Stimulated activated CD4-positive, alpha-beta T cell treated with anti-CD3 and anti-CD28 coated beads, Interleukin-1b, Interleukin-23, amount 100 ng/mL, for 4 hours (primary cell): ENCODE measurements around the gene PDGFRA.

Source experiments
- DNase-seq, 2 donors: peaks; one replicate each; pipeline ENCODE4 v3.0.0-alpha.2; 2020; ENCODE audit warnings: low read depth in 2 of 2

Gene PDGFRA

DNA sequence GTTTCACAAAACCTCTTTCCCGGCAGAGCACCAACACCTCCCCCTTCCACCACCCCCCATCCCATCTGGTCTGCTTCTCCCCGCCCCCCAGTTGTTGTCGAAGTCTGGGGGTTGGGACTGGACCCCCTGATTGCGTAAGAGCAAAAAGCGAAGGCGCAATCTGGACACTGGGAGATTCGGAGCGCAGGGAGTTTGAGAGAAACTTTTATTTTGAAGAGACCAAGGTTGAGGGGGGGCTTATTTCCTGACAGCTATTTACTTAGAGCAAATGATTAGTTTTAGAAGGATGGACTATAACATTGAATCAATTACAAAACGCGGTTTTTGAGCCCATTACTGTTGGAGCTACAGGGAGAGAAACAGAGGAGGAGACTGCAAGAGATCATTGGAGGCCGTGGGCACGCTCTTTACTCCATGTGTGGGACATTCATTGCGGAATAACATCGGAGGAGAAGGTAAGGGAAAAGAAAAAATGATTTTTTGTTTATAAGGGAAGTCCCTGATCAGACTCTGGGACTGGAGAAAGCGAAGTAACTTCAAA is at the start of gene PDGFRA:
TSS of gene PDGFRA (plus strand) at position 333 of the 541 bp plus-strand sequence. CDS start 29,476 bp downstream, outside the sequence.
- DNase-seq: no peak

DNA sequence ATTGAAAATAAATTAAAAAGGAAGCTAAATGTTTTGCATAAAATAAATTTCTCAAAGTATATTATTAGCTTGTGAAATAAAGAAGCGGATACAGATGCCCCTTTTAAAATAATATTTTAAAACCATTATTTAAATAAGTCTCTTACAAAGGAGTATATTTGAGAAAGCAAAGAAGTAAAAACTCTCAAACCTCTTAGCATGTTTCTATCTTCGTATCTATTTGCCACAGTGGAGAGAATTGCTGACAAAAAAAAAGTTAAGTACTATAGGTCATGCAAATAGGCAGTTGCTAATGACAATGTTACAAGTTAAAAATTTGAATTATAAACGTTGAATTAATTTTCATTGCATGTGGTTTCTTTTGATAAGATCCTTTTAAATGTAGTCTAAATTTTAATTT is 44.5 kb upstream of the PDGFRA start:
- DNase-seq: no peak

DNA sequence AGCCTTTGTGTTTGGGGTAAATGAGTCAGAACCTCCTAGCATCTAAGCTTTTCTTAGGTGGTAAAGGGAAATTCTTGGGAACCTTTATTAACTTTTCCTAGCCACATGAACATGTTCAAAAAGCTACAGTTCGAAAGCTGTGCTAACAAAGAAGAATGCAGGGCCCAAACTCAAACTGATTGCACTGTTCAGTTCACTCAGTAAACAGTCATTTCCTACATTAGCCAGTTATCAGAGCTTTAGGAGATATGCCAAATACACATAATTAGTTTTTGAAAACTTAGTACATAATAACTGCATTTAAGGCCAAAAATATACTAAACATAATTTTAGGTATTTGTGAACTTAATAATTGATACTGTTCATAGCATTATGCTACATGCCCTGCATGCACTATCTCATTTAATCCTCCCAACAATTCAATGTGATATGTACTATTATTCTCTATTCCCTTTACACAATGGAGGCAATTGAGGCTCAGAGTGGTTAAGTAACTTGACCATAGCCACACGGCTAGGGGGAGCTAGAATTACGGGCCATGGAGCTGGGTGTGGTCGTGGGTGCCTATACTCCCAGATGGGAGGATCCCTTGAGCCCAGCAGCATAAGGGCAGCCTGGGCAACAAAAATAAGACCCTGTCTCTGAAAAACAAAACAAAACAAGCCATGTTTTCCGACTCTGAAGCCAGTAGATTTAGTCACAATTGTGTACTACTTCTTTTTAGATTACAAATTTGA is 43.9 kb upstream of the PDGFRA start:
- DNase-seq: no peak

DNA sequence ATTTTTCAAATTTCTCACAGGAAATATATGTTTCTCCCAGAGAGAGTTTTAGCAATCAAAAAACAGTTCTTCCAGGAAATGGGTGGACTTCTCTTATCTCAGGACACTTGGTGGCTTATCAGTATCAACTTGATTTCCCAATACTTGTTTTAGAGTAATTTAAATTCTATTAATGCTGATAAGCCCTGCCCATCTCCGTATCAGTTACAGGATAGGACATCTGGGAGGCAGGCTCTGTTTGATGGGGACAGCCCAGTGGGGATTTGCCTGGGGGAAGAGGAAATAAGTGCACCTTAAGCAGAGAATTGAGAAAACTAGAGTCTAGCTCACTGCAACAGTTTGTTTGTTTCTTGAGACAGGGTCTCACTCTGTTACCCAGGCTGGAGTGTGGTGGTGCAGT is 43.2 kb upstream of the PDGFRA start:
- DNase-seq: no peak

DNA sequence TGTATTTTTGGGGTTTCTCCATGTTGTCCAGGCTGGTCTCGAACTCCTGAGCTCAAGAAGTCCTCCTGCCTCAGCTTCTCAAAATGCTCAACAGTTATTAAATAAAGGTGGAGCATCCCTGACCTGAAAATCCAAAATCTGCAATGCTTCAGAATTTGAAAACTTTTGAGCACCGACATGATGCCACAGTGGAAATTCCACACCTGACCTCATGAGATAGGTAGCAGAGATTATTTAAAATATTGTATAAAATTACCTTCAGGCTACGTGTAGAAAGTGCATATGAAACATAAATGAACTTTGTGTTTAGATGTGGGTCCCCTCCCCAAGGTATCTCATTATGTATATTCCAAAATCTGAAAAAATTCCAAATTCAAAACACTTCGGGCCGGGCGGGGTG is 42.7 kb upstream of the PDGFRA start:
- DNase-seq: no peak

DNA sequence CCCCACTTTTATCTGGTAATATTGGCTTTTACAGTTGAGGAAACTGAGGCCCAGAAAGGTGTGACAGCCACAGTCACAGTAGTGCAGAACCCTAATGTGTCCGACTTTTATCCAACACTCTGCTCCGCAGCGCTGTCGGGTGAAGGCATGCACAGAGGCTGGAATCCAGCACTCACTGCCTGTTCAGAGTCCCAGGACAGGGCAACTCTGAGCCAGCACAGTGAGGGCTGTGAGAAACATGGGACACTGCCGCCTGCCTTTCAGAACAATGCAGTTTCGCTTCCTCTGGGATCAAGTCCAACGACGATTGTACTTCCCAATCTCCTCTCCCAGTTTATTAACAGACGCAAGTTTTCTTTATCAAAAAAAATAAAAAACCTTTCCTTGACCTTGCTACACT is 41.9 kb upstream of the PDGFRA start:
- DNase-seq: no peak

DNA sequence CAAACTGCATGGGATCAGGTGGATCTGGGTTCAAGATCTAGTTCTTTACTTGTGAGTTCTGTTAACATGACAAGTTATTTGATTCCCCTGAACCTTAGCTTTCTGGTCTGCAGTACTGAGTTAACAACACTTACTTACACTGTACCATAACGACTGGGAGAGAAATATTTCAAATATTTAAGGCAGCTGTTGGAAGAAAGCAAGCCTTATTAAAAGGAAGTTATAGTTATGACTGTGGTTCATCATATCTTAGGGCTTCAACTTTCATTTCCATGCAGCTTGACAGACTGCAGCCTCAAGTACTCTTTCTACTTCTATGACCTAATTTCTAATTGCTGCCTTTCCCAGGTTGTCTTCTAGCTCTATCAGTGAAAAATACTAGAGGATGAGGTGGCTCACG is 40.0 kb upstream of the PDGFRA start:
- DNase-seq: no peak

DNA sequence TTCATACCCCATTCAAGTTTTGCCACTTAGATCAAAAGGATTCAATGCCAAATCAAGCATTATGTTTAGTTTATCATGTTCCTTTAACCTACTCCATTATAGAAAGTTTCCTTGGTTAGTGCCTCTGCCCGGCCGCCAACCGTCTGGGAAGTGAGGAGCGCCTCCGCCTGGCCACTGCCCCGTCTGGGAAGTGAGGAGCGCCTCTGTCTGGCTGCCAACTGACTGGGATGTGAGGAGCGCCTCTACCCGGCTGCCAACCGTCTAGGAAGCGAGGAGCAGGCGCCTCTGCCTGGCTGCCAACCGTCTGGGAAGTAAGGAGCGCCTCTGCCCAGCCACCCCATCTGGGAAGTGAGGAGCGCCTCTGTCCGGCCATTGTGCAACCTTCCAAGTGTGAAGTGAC is 36.3 kb upstream of the PDGFRA start:
- DNase-seq: no peak

DNA sequence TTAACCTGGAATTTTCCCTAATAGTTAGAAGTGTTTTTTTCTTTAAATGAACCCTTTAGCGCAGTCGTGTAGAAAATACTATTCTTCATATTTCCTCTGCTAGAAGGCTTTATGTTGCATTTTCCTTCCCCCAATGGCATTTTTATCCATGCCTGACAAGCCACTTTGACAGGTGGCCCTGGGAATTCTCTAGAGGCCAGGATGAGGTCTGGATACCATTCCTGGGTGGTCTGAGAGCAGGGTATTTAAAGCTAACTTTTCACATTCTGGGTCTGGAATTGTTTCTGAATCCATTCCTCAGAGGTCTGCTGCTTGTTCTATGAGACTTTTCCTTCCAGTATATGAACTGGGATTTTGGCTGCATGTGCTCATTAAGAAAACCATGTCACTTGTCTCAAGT is 31.2 kb upstream of the PDGFRA start:
- DNase-seq: no peak

DNA sequence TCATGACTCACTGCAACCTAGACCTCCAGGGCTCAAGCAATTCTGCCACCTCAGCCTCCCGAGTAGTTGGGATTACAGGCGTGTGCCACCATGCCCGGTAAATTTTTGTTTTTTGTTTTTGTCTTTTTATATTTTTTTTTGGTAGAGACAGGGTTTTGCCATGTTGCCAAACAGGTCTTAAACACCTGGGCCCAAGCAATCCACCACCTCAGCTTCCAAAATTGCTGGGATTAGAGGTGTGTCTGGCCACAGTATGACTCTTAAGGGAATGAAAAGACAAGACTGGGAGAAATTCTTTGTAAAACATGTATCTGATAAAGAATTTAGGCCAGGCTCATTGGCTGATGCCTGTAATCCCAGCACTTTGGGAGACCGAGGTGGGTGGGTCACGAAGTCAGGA is 29.2 kb upstream of the PDGFRA start:
- DNase-seq: no peak

DNA sequence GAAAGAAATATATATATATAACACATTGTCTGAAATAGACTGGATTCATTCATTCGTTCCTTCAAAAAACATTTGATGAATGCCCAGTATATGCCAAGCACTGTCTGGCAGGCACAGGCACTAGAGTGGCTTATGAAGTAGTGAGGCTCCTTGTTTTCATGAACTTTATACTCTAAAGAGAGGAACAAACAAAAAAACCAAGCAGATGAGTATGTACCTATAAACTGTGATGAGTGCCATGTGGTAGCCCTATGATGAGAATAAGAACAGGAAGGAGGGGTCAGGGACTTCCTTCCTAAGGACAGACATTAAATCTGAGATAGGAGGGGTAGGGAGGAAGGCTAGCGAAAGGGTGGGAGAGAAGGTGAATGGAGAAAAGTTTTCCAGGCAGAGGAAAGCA is 19.5 kb upstream of the PDGFRA start:
- no peak for DNase-seq

DNA sequence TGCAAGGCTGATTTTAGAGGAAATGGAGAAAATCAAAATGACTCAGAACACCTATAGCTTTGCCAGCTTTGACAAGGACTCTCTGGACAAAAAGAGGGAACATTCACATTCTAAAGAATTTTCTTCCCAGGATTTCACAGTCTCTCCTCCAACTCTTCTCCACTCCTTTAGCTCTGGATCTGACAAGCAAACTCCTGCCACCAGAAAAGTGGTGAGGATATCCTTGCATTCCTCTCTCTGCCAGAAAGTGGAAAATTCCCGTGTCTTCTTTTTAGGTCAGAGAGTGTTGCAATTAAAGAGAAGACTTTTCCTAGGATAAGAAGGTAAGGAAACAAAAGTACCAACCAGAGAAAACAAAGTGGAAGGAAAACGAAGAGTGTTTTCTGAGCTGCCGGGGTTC is 16.1 kb upstream of the PDGFRA start:
- no peak for DNase-seq

DNA sequence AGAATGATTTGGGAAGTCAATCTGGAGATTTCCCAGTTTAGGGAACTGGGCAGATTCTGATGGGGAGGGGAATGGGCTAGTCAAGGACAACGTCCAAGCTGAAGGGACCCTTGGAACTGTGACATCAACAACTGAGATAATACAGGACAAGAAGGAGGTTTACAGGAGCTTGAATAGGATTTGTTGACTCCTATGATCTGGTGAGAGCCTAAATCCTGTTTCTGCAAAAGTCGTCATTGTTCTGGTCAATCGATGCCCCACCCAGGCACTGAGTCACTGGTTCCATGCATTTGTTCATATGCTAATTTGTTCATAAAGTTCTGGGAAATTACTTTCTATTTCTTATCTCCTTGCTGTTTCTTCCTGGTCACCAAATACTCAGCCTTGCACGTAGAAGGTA is 15.3 kb upstream of the PDGFRA start:
- DNase-seq: no peak

DNA sequence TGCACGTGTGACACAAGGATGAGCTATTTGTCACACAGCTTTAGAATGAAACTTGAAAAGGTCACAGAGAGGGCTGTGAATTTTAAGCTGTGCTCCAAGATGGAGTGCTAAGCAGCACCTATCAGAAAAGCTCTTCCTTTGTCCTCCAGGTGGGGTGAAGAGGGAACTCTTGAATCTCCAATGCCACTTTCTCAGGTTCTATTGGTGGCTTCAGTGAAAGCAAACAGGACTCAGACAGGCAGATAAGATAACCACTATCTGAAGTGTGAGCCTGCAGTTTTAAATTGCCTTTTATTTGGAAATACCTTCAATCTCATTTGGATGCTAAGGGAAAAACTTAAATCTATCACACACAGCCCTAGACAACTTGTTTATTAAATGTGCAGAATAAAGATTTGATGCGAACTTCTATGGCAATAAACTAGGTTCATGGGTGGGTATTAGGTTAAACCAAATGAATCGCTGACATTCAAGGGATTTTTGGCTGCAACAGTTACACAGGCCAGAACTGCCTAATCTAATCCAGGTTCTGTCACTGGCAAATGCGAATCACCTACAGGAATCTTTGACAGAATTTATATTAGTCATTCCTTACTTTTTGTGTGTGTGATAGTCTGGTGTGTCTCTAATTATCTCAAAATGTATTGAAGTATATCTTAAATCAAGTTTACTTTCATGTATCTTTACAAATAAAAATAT is 13.6 kb upstream of the PDGFRA start:
- DNase-seq: no peak

DNA sequence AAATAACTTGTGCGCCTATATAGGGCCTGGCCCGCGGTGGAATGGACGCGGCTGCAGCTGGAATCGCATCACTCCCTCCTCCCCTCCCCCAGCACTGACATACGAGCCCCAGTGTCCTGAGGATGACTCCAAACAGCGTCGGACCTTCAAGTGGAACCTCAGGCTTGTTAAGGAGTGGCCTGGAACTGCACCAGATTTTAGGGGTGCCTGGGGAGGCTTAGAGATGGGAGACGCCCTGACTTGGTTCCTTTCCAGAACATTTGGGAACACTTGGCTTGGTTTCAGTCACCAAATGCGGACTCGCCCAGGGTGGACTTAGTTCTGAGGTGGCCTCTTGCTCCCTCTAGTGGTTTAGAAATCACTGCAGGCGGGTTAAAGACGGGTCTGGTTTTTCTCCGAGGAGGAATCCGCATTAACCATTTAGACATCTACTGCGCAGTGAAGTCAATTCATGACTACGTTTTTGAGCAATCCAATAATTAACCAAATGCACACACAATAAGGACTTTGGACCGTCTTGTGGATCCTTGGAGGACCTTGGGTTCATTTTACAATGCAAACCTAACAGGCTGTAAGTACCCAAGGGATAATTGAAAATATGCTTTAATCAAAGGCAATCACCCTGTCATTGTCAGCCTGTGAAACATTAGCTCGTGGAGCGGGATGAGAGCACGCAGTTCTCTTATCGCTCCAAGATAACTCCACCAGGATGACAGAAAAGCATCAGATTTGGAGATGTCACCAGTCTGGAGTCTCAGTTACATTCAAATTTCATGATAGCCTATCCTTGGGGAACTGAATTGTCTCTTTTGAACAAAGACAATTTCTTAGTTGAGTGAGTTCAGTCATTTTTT is 11.2 kb upstream of the PDGFRA start:
- DNase-seq: peak in 1 of 2 donors; percentile 46

DNA sequence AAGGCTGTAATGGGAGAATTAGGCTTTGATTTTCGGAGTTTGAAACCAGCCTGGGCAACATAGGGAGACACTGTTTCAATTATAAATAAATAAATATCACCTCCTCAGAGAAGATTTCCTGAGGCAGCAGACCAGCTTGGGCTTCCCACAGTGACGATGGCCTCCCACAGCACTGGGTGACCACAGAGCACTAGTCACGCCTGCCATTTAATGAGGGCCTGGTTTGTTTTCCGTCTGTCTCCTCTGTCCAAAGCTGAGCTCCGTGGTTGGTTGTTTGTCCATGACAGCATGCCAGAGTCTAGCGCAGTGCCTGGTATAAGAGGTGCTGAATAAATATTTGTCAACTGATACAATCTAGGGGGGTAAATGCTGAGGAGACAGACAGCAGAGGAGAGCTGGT is 10.4 kb upstream of the PDGFRA start:
- DNase-seq: no peak

DNA sequence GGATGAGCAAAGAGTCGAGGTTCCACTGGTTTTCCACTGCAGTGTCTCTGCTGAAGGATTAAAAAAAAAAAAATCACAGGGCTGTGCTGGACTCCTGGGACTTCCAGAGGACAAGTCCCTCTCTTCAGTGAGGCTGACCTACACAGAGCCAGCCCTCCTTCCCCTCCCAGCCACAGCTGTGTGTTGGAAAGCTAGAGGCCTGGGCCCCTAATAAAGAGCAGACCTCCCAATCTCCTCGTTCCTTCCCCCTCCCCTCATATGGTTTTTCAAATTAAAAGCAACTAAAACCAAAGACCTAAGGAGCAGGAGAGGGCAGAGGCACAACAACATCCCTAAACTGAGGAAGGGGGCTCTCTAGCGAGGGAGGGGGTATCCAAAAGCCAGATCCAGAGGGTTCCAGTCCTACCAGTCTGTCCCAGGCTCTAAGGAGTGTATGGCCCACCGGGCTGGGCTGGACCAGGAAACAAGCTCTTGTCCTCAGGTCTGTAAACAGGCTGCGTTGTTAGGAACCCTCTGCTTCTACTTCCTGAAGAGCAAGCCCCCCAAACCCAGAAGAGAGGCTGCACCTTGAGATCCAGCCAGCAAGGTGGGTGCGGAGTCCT is 4.0 kb upstream of the PDGFRA start:
- no peak for DNase-seq

DNA sequence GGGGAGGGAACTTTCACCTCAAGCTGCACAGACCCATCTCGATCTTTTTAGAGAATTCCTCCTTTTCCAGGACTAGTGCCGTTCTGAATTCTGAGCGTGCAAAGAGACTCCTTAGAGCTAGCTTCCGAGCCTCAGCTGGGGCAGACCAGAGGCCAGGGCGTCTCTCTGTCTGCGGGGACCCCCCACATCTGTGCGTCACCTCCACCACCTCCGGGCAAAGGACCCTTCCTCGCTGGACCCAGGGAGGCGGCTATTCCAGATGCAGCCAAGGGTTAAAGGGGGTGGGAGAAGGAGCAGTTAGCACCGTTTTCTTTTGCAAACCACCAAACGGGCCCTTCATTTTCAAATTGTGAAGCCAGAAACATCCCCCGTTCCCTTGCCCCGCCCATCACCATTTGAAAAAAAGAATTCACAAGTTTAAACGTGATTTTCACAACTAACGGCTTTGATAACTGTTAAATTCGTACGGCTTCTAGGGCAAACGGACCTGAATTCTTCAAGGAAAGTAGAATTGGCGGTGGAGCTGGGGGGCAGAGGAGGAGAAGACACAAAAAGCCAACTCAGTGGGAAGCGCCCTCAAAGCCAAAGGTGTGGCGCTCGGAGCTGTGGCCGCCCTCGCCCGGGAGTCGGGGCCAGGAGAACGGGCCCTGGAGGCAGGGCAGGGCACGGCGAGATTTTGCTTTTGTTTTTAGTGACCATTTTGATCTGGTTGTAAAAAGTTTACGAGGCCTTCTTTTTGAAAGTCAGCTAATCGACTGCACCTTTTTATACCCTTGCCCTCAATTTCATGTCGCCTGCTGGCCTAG is 3.3 kb upstream of the PDGFRA start:
- no peak for DNase-seq

DNA sequence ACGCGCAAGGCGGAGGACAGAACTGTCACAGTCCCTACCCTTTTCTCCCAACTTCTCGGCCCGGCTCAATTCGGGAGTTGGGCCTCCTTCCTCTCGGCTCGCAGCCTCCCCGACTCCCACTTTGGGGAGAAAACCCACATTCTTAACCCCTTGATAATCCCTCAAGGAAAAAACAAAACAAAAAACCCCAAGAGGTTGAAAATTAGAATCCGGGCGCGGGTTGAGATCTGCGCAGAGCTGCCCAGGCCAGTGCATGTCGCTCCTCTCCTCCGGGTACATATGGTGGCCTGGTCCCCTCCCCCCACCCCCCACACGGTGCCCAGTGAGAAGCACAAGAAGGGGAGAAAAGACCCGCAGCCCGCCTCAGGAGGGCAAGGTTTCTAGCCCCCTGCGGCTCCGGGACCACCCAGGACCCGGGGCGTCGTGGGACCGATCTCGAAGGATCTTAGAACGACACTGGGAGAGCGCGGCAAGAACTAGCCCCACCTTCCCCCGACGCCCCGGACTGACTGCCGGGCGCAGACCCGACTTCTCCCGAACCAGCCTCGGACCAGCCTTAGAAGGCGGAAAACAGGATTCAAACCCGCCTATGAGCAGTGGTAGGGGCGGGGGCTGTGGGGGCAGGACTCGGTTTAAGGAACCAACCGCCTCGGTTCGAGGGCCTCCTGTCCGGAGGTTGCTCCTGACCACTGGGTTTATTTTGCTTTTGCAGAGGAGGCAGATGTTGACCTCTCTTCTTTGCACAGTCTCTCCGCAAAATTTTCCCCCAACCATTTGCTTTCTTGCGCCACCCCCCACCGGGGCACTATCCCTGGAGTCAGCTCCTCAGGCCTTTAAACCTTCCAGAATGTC is 2.5 kb upstream of the PDGFRA start:
- DNase-seq: no peak
